Prostate gland (tissue), 2 donors: ENCODE measurements around the gene SSC4D. TPM values are rescaled to one million over a fixed set of nuclear protein-coding genes. Genes with fewer than 3 reads are reported as not detected.
"Not testable (repeated sequence)": the region's sequence is repeated elsewhere in the genome, so short reads cannot be mapped to it uniquely, and the experiment has no call there.

ENCODE experiments used
- DNase-seq: peaks from one replicate; pipeline ENCODE4 v3.0.0-alpha.2; 2019; ENCODE audit warnings: low spot score
- H3K27ac ChIP-seq, 2 donors: fragments of 200-600 bp; sonication (generic); 2 replicates each; pipeline ENCODE4 v1.5.1; 2017 to 2019
- H3K27me3 ChIP-seq: fragments of 200-600 bp; sonication (generic); replicated peaks from 2 replicates; pipeline ENCODE4 v1.5.1; 2019; ENCODE audit not compliant: insufficient read depth
- H3K36me3 ChIP-seq, 2 donors: fragments of 200-600 bp; sonication (generic); 1 replicate in 1 of 2; 2 replicates in 1 of 2; pipeline versions ENCODE4 v1.5.1 to v1.8.1; 2017 to 2019
- H3K4me1 ChIP-seq: fragments of 200-600 bp; sonication (generic); replicated peaks from 2 replicates; pipeline ENCODE4 v1.5.1; 2019
- H3K4me3 ChIP-seq, 2 donors: fragments of 200-600 bp; sonication (generic); 2 replicates each; pipeline ENCODE4 v1.5.1; 2017 to 2019
- H3K9me3 ChIP-seq: fragments of 200-600 bp; sonication (generic); 2 replicates; pipeline ENCODE4 v1.5.1; 2017
- CTCF ChIP-seq, 4 experiments: fragments of 200-600 bp in 2 of 4; fragments of 450-650 bp in 2 of 4; sonication (generic) in 2 of 4; IDR thresholded peaks; 1 replicate in 3 of 4; 2 replicates in 1 of 4; pipeline ENCODE4 v1.5.1; 2016 to 2019; ENCODE audit warnings: antibody characterized with exemption in 4 of 4, mild to moderate bottlenecking in 2 of 4, moderate library complexity in 2 of 4
- POLR2A ChIP-seq: fragments of 450-650 bp; IDR thresholded peaks from one replicate; pipeline ENCODE4 v1.6.1; 2016; ENCODE audit warnings: antibody characterized with exemption, mild to moderate bottlenecking
- POLR2AphosphoS5 ChIP-seq: sonication (generic); formaldehyde crosslinking; IDR thresholded peaks from one replicate; pipeline ENCODE4 v1.6.1; 2017; ENCODE audit warnings: antibody characterized with exemption
- WGBS: methylation state at CpG from one replicate; pipeline ENCODE4 v1.1.5; 2018; 5-methylcytosine and 5-hydroxymethylcytosine counted together
- intact Hi-C: fragments of 100-400 bp; cut with DNase I; formaldehyde crosslinking; loops from one replicate; pipeline ENCODE4 v1.14.2; 2022
- total RNA-seq, 2 donors: library from RNA; depleted of rRNA; stranded (reverse); fragments of >200 nt; gene quantifications; one replicate each; pipeline ENCODE4 v1.1.0, GENCODE V29; 2016

The SSC4D gene
- total RNA-seq = 1 to 10 TPM in 1 of 2 donors, not detected in 1; 1.0 TPM

DNA sequence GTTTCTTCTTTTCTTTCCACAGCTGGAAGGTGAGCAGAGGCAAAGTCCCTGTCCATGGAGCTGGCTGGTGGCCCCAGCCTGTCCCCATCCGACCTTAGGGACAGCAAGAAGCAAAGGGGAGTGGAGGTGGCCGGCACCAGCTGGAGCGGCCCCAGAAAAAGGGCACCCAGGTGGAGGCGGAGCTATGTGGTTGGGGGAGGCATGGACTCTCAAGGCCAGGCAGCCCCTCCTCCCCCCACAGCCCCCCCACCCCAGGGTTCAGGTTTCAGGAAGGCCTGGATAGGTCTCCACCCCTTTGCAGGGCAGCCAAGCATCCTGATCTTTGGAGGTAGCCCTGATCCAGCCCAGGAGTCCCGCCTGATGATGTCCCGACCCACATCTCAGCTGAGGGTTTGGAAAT lies at the start of gene SSC4D:
TSS of gene SSC4D (minus strand) at position 161 of the 400 bp plus-strand sequence. CDS start 5,258 bp downstream, outside the sequence.
- intact Hi-C loops = no loop called here
- TF ChIP-seq POLR2A = no peak
- TF ChIP-seq CTCF (IDR thresholded peaks at IDR 0.05) = no peak
- TF ChIP-seq POLR2AphosphoS5 = no peak
- DNase-seq = no peak
- no peaks in the 10 kb centered on the region for H3K27me3 ChIP-seq
- no peaks in the 10 kb centered on the region for H3K36me3 ChIP-seq
- no peaks in the 10 kb centered on the region for H3K4me1 ChIP-seq
- 69% methylated on average over 5 of the region's 6 CpGs for WGBS
- no peak within 1 kb of the TSS for H3K4me3 ChIP-seq
- no peaks in the 10 kb centered on the region for H3K9me3 ChIP-seq
- no peak within 1 kb of the TSS for H3K27ac ChIP-seq

GRCh38 chr7:76458504-76458903 lies 49.0 kb upstream of the SSC4D start:
- H3K36me3 ChIP-seq, H3K4me1 ChIP-seq, H3K27me3 ChIP-seq, intact Hi-C loops, H3K4me3 ChIP-seq, DNase-seq, H3K27ac ChIP-seq, H3K9me3 ChIP-seq: not testable (repeated sequence)
- 44% methylated on average over 2 of the region's 4 CpGs for WGBS

DNA sequence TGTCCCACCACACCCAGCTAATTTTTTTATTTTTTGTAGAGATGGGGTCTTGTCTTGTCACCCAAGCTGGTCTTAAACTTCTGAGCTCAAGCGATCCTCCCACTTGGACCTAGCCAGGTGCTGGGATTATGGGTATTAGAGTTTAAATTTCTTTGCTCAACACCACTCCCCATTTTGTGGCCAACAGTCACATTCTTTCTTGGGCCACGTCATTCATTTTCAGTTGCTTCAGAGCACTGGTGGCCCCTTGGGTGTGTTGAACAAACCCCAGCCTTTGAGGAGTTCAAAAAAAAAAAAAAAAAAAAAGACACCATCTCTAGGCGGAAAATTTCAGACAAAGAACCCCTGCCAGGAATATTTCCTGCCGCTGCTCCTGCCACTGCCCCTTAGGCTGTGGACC lies 47.5 kb upstream of the SSC4D start:
- H3K27me3 ChIP-seq, H3K27ac ChIP-seq, H3K9me3 ChIP-seq, H3K4me3 ChIP-seq, intact Hi-C loops, DNase-seq, H3K36me3 ChIP-seq, H3K4me1 ChIP-seq: not testable (repeated sequence)
- WGBS = no CpG with 5 or more reads among the region's 4 CpGs

- WGBS = 0% methylated on average over 4 of the region's 5 CpGs
- H3K36me3 ChIP-seq, H3K4me1 ChIP-seq, H3K27ac ChIP-seq, intact Hi-C loops, H3K9me3 ChIP-seq, H3K4me3 ChIP-seq, H3K27me3 ChIP-seq: not testable (repeated sequence)
- DNase-seq = peak; percentile 44
- TF ChIP-seq POLR2A = peak; percentile 17
- TF ChIP-seq POLR2AphosphoS5 = peak; percentile 42
Measured at GRCh38 chr7:76445577-76446008, 36.1 kb upstream of the SSC4D start.

- H3K36me3 ChIP-seq, H3K4me3 ChIP-seq, H3K27me3 ChIP-seq, H3K4me1 ChIP-seq, H3K9me3 ChIP-seq, DNase-seq, intact Hi-C loops, H3K27ac ChIP-seq: not testable (repeated sequence)
- whole genome bisulfite sequencing = 61% methylated on average over 9 of the region's 12 CpGs
Measured at GRCh38 chr7:76443846-76444245, 34.3 kb upstream of the SSC4D start.

GRCh38 chr7:76442664-76443446 lies 33.4 kb upstream of the SSC4D start:
- H3K36me3 ChIP-seq, DNase-seq, H3K4me1 ChIP-seq, H3K27ac ChIP-seq, H3K9me3 ChIP-seq, H3K4me3 ChIP-seq, intact Hi-C loops, H3K27me3 ChIP-seq: not testable (repeated sequence)
- 97% methylated on average over 5 of the region's 5 CpGs for WGBS

DNA sequence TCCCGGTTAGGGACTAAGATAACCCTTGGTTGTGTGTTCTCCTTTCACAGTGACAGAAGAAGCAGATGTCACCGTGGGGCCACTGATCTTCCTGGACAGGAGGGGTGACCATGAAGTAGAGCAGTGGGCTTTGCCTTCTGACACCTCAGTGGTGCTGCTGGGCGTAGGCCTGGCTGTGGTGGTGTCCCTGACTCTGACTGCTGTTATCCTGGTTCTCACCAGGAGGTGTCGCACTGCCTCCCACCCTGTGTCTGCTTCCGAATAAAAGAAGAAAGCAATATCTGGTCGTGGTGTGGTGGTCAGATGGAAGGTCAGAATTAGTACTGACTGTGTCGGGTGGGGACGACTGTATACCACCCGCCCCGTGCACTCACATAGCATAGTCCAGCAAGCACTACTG lies 32.3 kb upstream of the SSC4D start:
- H3K27me3 ChIP-seq, intact Hi-C loops: not testable (repeated sequence)

DNA sequence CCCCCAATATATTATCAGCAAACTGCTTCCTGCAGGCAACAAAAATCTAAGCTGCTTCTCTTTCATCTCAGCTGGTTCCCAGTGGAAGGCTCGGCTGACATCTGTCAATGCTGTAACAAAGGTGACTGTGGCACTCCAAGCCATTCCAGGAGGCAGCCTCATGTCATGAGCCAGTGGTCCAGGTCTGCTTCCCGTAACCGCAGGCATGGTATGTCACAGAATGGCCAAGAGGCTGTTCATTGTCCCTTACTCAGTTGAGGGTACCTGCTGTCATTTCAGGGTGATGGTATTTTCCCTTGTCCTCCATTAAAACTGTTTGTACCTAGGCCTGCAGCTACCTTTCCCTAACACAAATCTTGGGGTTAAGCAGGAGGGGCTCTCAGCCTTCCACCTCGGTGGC lies 30.9 kb upstream of the SSC4D start:
- WGBS = 93% methylated on average over 4 of the region's 4 CpGs
- intact Hi-C loops, DNase-seq, H3K36me3 ChIP-seq, H3K9me3 ChIP-seq, H3K4me3 ChIP-seq, H3K27ac ChIP-seq, H3K4me1 ChIP-seq, H3K27me3 ChIP-seq: not testable (repeated sequence)

More for the DNA sequence above, 32.3 kb upstream of the SSC4D start:
- not testable (repeated sequence) for DNase-seq, H3K36me3 ChIP-seq, H3K4me3 ChIP-seq, H3K27ac ChIP-seq, H3K9me3 ChIP-seq, H3K4me1 ChIP-seq
- WGBS = 58% methylated on average over 2 of the region's 10 CpGs

DNA sequence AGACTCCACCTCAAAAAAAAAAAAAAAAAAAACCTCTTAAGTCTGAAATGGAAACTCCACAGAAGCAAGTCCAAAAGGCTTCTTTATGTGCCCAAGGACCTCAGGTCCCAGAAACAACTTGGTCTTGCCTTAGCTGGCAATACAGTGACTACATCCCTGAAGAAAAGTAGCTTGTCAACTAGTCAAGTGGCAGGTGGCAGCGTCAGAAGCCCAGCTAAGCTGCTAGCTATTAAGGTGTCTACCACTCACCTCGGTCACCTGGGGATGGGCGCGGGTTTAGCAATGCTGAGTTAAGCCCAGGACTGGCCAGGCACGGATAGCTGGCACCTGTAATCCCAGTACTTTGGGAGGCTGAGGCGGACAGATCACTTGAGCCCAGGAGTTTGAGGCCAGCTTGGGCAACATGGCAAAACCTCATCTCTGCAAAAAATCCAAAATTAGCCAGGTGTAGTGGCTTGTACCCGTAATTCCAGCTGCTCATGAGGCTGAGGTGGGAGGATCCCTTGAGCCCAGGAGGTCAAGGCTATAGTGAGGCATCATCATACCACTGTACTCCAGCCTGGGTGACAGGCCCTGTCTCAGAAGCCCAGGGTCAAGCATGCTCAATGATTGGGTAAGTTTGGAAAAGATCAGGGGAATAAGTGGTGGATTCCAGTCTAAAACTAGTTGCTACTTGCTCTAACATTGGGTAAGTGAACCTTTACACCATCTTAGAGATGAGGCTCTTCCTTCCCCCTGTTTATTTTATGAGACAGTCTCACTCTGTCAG lies 29.8 kb upstream of the SSC4D start:
- DNase-seq, H3K9me3 ChIP-seq, H3K36me3 ChIP-seq, H3K4me3 ChIP-seq, H3K27ac ChIP-seq, H3K4me1 ChIP-seq, intact Hi-C loops, H3K27me3 ChIP-seq: not testable (repeated sequence)
- WGBS = no CpG with 5 or more reads among the region's 7 CpGs
